Endodermal cell (in vitro differentiated cells): ENCODE measurements around the gene FBLN2. TPM values are rescaled to one million over a fixed set of nuclear protein-coding genes. Genes with fewer than 3 reads are reported as not detected.

Experiments used
- DNase-seq: peaks from one replicate; pipeline ENCODE4 v3.0.0-alpha.2; 2017
- H3K27ac ChIP-seq: 2 replicates; pipeline ENCODE4 v1.5.1; 2013; ENCODE audit warnings: mild to moderate bottlenecking, low read depth, low read length, moderate library complexity
- H3K27me3 ChIP-seq: 2 replicates; pipeline ENCODE4 v1.6.1; 2013; ENCODE audit warnings: mild to moderate bottlenecking, low read length, moderate library complexity; ENCODE audit not compliant: insufficient read depth, control insufficient read depth, poor library complexity, severe bottlenecking
- H3K36me3 ChIP-seq: 2 replicates; pipeline ENCODE4 v1.7.0; 2013; ENCODE audit warnings: mild to moderate bottlenecking, low read length, moderate library complexity; ENCODE audit not compliant: control insufficient read depth, insufficient read depth
- H3K4me1 ChIP-seq: one replicate; pipeline ENCODE4 v1.7.0; 2013; ENCODE audit warnings: low read length; ENCODE audit not compliant: control insufficient read depth, insufficient read depth
- H3K4me3 ChIP-seq: 2 replicates; pipeline ENCODE4 v1.5.1; 2013; ENCODE audit warnings: mild to moderate bottlenecking, low read length, moderate library complexity
- H3K9ac ChIP-seq: 2 replicates; pipeline ENCODE4 v1.6.1; 2013; ENCODE audit warnings: mild to moderate bottlenecking, low read length, moderate library complexity; ENCODE audit not compliant: poor library complexity, severe bottlenecking; ENCODE audit errors: extremely low read depth
- H3K9me3 ChIP-seq: 2 replicates; pipeline ENCODE4 v1.6.1; 2013; ENCODE audit warnings: mild to moderate bottlenecking, low read length, moderate library complexity; ENCODE audit not compliant: control insufficient read depth
- H3K27ac Mint-ChIP-seq: 2 replicates; pipeline ENCODE4 v1.8.0; 2020; ENCODE audit warnings: mixed read lengths
- H3K27me3 Mint-ChIP-seq: 2 replicates; pipeline ENCODE4 v1.8.0; 2021; ENCODE audit warnings: mild to moderate bottlenecking, mixed read lengths; ENCODE audit not compliant: insufficient read depth
- H3K36me3 Mint-ChIP-seq: 2 replicates; pipeline ENCODE4 v1.8.0; 2020; ENCODE audit warnings: low read depth, mixed read lengths
- H3K4me1 Mint-ChIP-seq: 2 replicates; pipeline ENCODE4 v1.8.0; 2020; ENCODE audit warnings: mixed read lengths
- H3K4me3 Mint-ChIP-seq: 2 replicates; pipeline ENCODE4 v1.8.0; 2020; ENCODE audit warnings: mild to moderate bottlenecking, moderate library complexity, mixed read lengths
- H3K9me3 Mint-ChIP-seq: 2 replicates; pipeline ENCODE4 v1.8.0; 2020; ENCODE audit warnings: mild to moderate bottlenecking, mixed read lengths
- WGBS, 2 experiments: methylation state at CpG; one replicate each; pipeline versions ENCODE4 v1.1.5 to v1.1.7; 2013; ENCODE audit warnings: missing lambda C conversion rate in 2 of 2, mixed read lengths in 1 of 2; ENCODE audit not compliant: insufficient coverage in 1 of 2, insufficient read length in 1 of 2; 5-methylcytosine and 5-hydroxymethylcytosine counted together
- total RNA-seq, 2 donors: library from RNA; stranded (reverse); fragmentation: NEBNext Ultra II Directional in 1 of 2; extraction: Animal tissue kit (Norgen Biotek cat#: 25700) in 1 of 2; gene quantifications; 2 replicates in 1 of 2; 3 replicates in 1 of 2; pipeline ENCODE4 v1.2.1, GENCODE V29; 2021
- TF ChIP-seq, protein P1 (sequence below): fragments of 200-600 bp; sonication (generic); conservative IDR thresholded peaks from 2 replicates; pipeline ENCODE4 v1.5.0; 2021; ENCODE audit warnings: antibody characterized with exemption, mild to moderate bottlenecking

The FBLN2 gene
- total RNA-seq, 2 donors from 2014 or later: 86.1 to 136 TPM

- Histone ChIP-seq H3K9me3 (no peaks in the 10 kb centered on the region), H3K4me3 (no peak overlapping the region), H3K27ac (no peak overlapping the region), H3K4me1 (peaks cover 28% of the 10 kb centered on the region), H3K27me3 (no peaks in the 10 kb centered on the region), H3K9ac (no peak overlapping the region), H3K36me3 (no peaks in the 10 kb centered on the region)
- Mint-ChIP-seq H3K27me3 (no peaks in the 10 kb centered on the region), H3K36me3 (no peaks in the 10 kb centered on the region), H3K4me1 (peaks cover 73% of the 10 kb centered on the region), H3K27ac (no peak overlapping the region), H3K4me3 (no peak overlapping the region), H3K9me3 (no peaks in the 10 kb centered on the region)
- TF ChIP-seq, protein P1, sequence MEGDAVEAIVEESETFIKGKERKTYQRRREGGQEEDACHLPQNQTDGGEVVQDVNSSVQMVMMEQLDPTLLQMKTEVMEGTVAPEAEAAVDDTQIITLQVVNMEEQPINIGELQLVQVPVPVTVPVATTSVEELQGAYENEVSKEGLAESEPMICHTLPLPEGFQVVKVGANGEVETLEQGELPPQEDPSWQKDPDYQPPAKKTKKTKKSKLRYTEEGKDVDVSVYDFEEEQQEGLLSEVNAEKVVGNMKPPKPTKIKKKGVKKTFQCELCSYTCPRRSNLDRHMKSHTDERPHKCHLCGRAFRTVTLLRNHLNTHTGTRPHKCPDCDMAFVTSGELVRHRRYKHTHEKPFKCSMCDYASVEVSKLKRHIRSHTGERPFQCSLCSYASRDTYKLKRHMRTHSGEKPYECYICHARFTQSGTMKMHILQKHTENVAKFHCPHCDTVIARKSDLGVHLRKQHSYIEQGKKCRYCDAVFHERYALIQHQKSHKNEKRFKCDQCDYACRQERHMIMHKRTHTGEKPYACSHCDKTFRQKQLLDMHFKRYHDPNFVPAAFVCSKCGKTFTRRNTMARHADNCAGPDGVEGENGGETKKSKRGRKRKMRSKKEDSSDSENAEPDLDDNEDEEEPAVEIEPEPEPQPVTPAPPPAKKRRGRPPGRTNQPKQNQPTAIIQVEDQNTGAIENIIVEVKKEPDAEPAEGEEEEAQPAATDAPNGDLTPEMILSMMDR: no peak
- 93 to 97% methylated on average over 8 of the region's 8 CpGs for WGBS, 2 experiments
- DNase-seq: no peak
Measured at GRCh38 chr3:13597661-13598060, 48.7 kb downstream of the FBLN2 start.

- H3K27ac Mint-ChIP-seq: no peak overlapping the region
- DNase-seq: no peak
- Histone ChIP-seq H3K27ac (no peak overlapping the region), H3K9ac (no peak overlapping the region), H3K4me3 (no peak overlapping the region), H3K36me3 (no peaks in the 10 kb centered on the region), H3K4me1 (peaks cover 28% of the 10 kb centered on the region), H3K9me3 (no peaks in the 10 kb centered on the region), H3K27me3 (no peaks in the 10 kb centered on the region)
- no peaks in the 10 kb centered on the region for H3K9me3 Mint-ChIP-seq
- H3K4me1 Mint-ChIP-seq: peaks cover 69% of the 10 kb centered on the region
- no peak overlapping the region for H3K4me3 Mint-ChIP-seq
- no peaks in the 10 kb centered on the region for H3K27me3 Mint-ChIP-seq
- TF ChIP-seq, protein P1: no peak
- H3K36me3 Mint-ChIP-seq: no peaks in the 10 kb centered on the region
- 92 to 93% methylated on average over 3 to 5 of the region's 5 CpGs for whole genome bisulfite sequencing, 2 experiments
Measured at GRCh38 chr3:13598201-13598600, 49.3 kb downstream of the FBLN2 start.

DNA sequence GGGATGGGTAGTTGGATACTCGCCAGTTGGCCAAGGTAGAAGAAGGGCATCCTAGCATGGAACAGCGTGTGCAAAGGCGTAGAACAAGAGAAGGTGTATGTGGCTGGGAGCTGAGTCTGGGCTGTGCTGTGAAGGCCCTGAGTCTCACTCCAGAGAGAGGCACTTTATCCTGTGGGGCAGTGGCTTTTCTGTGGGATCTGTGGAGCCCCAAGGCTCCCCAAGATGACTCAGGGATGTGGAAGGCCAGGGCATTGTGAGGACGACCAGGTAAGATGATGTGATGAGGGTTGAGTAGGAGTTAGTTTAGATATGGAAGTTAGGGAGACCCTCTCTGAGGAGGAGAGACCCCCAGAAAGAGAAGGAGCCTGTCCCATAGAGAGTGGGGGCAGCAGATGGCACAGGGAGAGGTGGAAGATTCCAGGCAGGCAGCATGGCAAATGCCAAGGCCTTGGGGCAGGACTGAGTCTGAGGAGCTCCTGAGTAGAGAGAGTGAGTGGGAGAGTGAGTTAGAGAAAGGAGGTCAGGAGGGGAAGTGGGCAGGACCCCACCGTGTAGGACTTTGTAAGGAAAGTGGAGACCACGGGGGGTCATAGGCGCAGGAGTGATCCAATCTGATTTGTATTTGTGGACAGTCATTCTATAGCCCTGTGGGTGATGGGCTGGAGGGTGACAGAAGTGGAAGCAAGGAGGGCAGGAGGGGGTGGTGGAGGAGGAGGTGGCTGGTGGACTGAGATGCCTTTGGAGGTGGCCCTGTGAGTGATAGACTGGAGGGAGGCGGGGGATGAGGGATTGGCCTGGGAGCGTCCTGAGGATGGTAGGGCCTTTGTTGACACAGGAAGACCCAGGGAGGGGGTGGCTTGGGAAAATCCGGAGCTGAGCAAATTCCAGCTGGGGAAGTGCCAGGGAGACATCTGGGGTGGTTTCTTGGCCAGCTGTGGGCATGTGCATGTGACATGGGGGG, 50.3 kb downstream of the FBLN2 start:
- DNase-seq: peak; percentile 83
- TF ChIP-seq, protein P1: no peak
- Mint-ChIP-seq H3K27ac (peak overlapping the region; percentile 43), H3K9me3 (no peaks in the 10 kb centered on the region), H3K36me3 (no peaks in the 10 kb centered on the region), H3K4me3 (no peak overlapping the region), H3K27me3 (no peaks in the 10 kb centered on the region), H3K4me1 (peaks cover 61% of the 10 kb centered on the region)
- H3K27me3 ChIP-seq: no peaks in the 10 kb centered on the region
- H3K9ac ChIP-seq: no peak overlapping the region
- H3K9me3 ChIP-seq: no peaks in the 10 kb centered on the region
- H3K27ac ChIP-seq: no peak overlapping the region
- peaks cover 28% of the 10 kb centered on the region for H3K4me1 ChIP-seq
- H3K4me3 ChIP-seq: no peak overlapping the region
- 72 to 85% methylated on average over 8 to 10 of the region's 10 CpGs for WGBS, 2 experiments
- no peaks in the 10 kb centered on the region for H3K36me3 ChIP-seq
